Left lung (tissue), 10 donors: ENCODE results near the gene PALLD. TPM values are rescaled to one million over a fixed set of nuclear protein-coding genes. Genes with fewer than 3 reads are reported as not detected.

Experiments
- ATAC-seq: fragments of 200-7000 bp; cut with Tn5 transposase; one replicate; pipeline ENCODE4 v1.9.1; 2020; ENCODE audit warnings: moderate library complexity
- DNase-seq, 4 donors: peaks; one replicate each; pipeline ENCODE4 v3.0.0-alpha.2; 2013 to 2020
- H3K27ac ChIP-seq, 2 donors: fragments of 200-600 bp; sonication (generic) in 1 of 2; one replicate each; pipeline versions ENCODE4 v1.5.0 to v1.8.0; 2020 to 2021
- H3K27me3 ChIP-seq, 2 donors: fragments of 200-600 bp; sonication (generic) in 1 of 2; one replicate each; pipeline versions ENCODE4 v1.5.0 to v1.8.0; 2020 to 2021
- H3K36me3 ChIP-seq, 2 donors: fragments of 200-600 bp; sonication (generic) in 1 of 2; one replicate each; pipeline versions ENCODE4 v1.5.0 to v1.8.0; 2020 to 2021
- H3K4me1 ChIP-seq, 2 donors: fragments of 200-600 bp; one replicate each; pipeline ENCODE4 v1.8.0; 2021
- H3K4me3 ChIP-seq, 2 donors: fragments of 200-600 bp; sonication (generic) in 1 of 2; one replicate each; pipeline versions ENCODE4 v1.5.0 to v1.8.0; 2020 to 2021; ENCODE audit warnings: mild to moderate bottlenecking in 1 of 2
- H3K9me3 ChIP-seq, 2 donors: fragments of 200-600 bp; sonication (generic) in 1 of 2; one replicate each; pipeline versions ENCODE4 v1.5.0 to v1.8.0; 2020 to 2021
- CTCF ChIP-seq, 2 donors: fragments of 200-600 bp; sonication (generic) in 1 of 2; IDR thresholded peaks; one replicate each; pipeline versions ENCODE4 v1.5.0 to v1.8.0; 2021; ENCODE audit warnings: antibody characterized with exemption in 2 of 2
- intact Hi-C, 2 donors: fragments of 100-400 bp; cut with DNase I; formaldehyde crosslinking; loops; one replicate each; pipeline versions ENCODE4 v1.11.2 to v1.14.2; 2022
- polyA plus RNA-seq, 6 donors: library from polyadenylated mRNA; unstranded; fragments of 120-200 nt; gene quantifications; one replicate each; pipeline ENCODE4 v1.2.1, GENCODE V29; 2013; ENCODE audit not compliant: insufficient read length in 6 of 6
- total RNA-seq, 2 donors: library from RNA; stranded (reverse); fragmentation: NEBNext Ultra II Directional; extraction: Animal tissue kit (Norgen Biotek cat#: 25700); gene quantifications; one replicate each; pipeline ENCODE4 v1.2.1, GENCODE V29; 2021
- donor health status: DM: no; HTN: yes; CAD: no.
- donor health status: DM: no; HTN: no; CAD: no.

Gene PALLD
- total and polyA plus RNA-seq, 8 donors: 67.5 to 194 (median 80.4) TPM

GRCh38 chr4:168654104-168654847 lies 157.4 kb downstream of the PALLD start:
- intact Hi-C loops: no loop called here

DNA sequence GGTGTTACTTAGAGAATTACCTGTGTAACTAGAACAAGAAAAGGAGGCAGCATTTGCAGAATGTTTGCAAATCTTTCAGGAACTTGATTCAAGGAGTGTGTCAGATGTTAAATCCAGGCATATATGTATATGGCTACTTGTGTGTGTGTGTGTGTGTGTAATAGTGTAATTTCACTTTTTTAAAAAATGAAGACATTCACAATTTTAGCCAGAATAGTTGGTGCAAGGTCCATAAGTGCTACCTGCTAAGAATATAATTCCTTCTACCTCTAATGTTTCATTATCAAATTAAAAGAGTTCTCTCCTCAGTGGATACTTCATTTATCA lies 158.0 kb downstream of the PALLD start:
- no peak for DNase-seq
- H3K36me3 ChIP-seq: no peaks in the 10 kb centered on the region
- H3K27ac ChIP-seq: no peak overlapping the region
- no peaks in the 10 kb centered on the region for H3K9me3 ChIP-seq
- intact Hi-C loops: no loop called here
- no peaks in the 10 kb centered on the region for H3K4me1 ChIP-seq
- peak; percentile 31 for ATAC-seq
- no peak overlapping the region for H3K4me3 ChIP-seq
- H3K27me3 ChIP-seq: peaks cover 0 to 4% of the 10 kb centered on the region in 2 donors
- no peak for TF ChIP-seq CTCF (IDR thresholded peaks at IDR 0.05)

More at GRCh38 chr4:168654104-168654847, 157.4 kb downstream of the PALLD start:
- TF ChIP-seq CTCF (IDR thresholded peaks at IDR 0.05): no peak
- Histone ChIP-seq H3K4me1 (no peaks in the 10 kb centered on the region), H3K4me3 (no peak overlapping the region), H3K27me3 (peaks cover 0 to 4% of the 10 kb centered on the region in 2 donors), H3K36me3 (no peaks in the 10 kb centered on the region), H3K9me3 (no peaks in the 10 kb centered on the region), H3K27ac (no peak overlapping the region)
- peak; percentile 94 for ATAC-seq
- no peak for DNase-seq

DNA sequence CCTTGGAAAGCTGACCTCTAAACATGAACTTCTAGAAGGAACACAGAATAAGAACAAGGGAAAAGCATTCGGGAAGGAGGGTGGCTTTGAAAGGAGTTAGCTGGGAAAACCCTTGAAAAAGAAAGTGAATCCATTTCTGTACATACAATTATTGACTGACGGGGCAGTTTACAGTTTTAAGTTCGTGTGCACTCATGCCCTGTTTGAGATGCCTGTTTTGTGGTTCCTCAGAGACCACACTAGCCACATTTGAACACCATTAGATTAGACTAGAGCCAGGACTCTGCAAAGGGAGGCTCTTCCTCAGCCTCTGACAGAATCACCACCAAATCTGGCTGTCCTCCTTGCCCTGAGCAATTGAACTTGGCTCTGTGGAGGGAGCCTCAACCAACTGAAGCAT lies 158.3 kb downstream of the PALLD start:
- Histone ChIP-seq H3K4me3 (no peak overlapping the region), H3K4me1 (no peaks in the 10 kb centered on the region), H3K36me3 (no peaks in the 10 kb centered on the region), H3K9me3 (no peaks in the 10 kb centered on the region), H3K27ac (no peak overlapping the region), H3K27me3 (peaks cover 0 to 4% of the 10 kb centered on the region in 2 donors)
- no peak for TF ChIP-seq CTCF (IDR thresholded peaks at IDR 0.05)
- ATAC-seq (peak; percentile 51), DNase-seq (no peak)
- intact Hi-C loops: no loop called here

GRCh38 chr4:168656055-168656660 lies 159.3 kb downstream of the PALLD start:
- no peak for TF ChIP-seq CTCF (IDR thresholded peaks at IDR 0.05)
- Histone ChIP-seq H3K4me3 (no peak overlapping the region), H3K9me3 (no peaks in the 10 kb centered on the region), H3K4me1 (no peaks in the 10 kb centered on the region), H3K27me3 (peaks cover 0 to 4% of the 10 kb centered on the region in 2 donors), H3K27ac (no peak overlapping the region), H3K36me3 (no peaks in the 10 kb centered on the region)
- ATAC-seq: peak; percentile 29
- intact Hi-C loops: no loop called here
- DNase-seq: no peak

GRCh38 chr4:168656946-168657473 lies 160.2 kb downstream of the PALLD start:
- no peaks in the 10 kb centered on the region for H3K9me3 ChIP-seq
- no peaks in the 10 kb centered on the region for H3K4me1 ChIP-seq
- TF ChIP-seq CTCF (IDR thresholded peaks at IDR 0.05): no peak
- intact Hi-C loops: no loop called here
- no peak overlapping the region for H3K4me3 ChIP-seq
- H3K36me3 ChIP-seq: no peaks in the 10 kb centered on the region
- DNase-seq (no peak), ATAC-seq (no peak)
- H3K27ac ChIP-seq: no peak overlapping the region
- H3K27me3 ChIP-seq: no peaks in the 10 kb centered on the region
